SH-SY5Y (cell line): ENCODE results near the gene ATP6AP2.

Experiments
- GATA2 ChIP-seq: IDR thresholded peaks from 2 replicates; pipeline ENCODE4 v1.6.1; 2011; ENCODE audit warnings: mild to moderate bottlenecking, low read depth, low read length
- GATA3 ChIP-seq: IDR thresholded peaks from 2 replicates; pipeline ENCODE4 v1.6.1; 2011; ENCODE audit warnings: low read depth, mild to moderate bottlenecking, low read length, moderate library complexity

ATP6AP2 gene

GRCh38 chrX:40622479-40623138, 41.8 kb downstream of the ATP6AP2 start:
- no peak for TF ChIP-seq GATA3
- TF ChIP-seq GATA2: no peak

- TF ChIP-seq GATA2 (no peak), GATA3 (no peak)
Observed at GRCh38 chrX:40623139-40623536, 42.4 kb downstream of the ATP6AP2 start, which contains the start of gene MPC1L. Gene MPC1L (plus strand): TSS chrX:40623428. CDS start chrX:40623566, 138 bp downstream.

GRCh38 chrX:40623665-40624064, 42.9 kb downstream of the ATP6AP2 start:
- TF ChIP-seq GATA3: no peak
- no peak for TF ChIP-seq GATA2

GRCh38 chrX:40625294-40625693, 44.5 kb downstream of the ATP6AP2 start:
- TF ChIP-seq GATA2: no peak
- no peak for TF ChIP-seq GATA3

GRCh38 chrX:40628506-40628905, 47.7 kb downstream of the ATP6AP2 start:
- no peak for TF ChIP-seq GATA2
- TF ChIP-seq GATA3: no peak

GRCh38 chrX:40632199-40632598, 51.4 kb downstream of the ATP6AP2 start:
- TF ChIP-seq GATA2 (no peak), GATA3 (no peak)

GRCh38 chrX:40637687-40638086, 56.9 kb downstream of the ATP6AP2 start:
- no peak for TF ChIP-seq GATA2
- no peak for TF ChIP-seq GATA3

GRCh38 chrX:40644176-40644575, 63.4 kb downstream of the ATP6AP2 start:
- TF ChIP-seq GATA2 (no peak), GATA3 (no peak)

- TF ChIP-seq GATA3 (no peak), GATA2 (no peak)
Observed at GRCh38 chrX:40644821-40645358, 64.1 kb downstream of the ATP6AP2 start.

GRCh38 chrX:40646489-40647306, 65.9 kb downstream of the ATP6AP2 start:
- TF ChIP-seq GATA3 (no peak), GATA2 (no peak)

GRCh38 chrX:40647307-40648197, 66.8 kb downstream of the ATP6AP2 start, which contains the start of gene CXorf38:
Gene CXorf38 (minus strand): TSS chrX:40647561. CDS start chrX:40647520, 41 bp downstream.
- TF ChIP-seq GATA2 (no peak), GATA3 (no peak)

- TF ChIP-seq GATA3 (no peak), GATA2 (no peak)
Observed at GRCh38 chrX:40651620-40652223, 71.0 kb downstream of the ATP6AP2 start.

GRCh38 chrX:40652664-40653063, 71.9 kb downstream of the ATP6AP2 start:
- no peak for TF ChIP-seq GATA2
- no peak for TF ChIP-seq GATA3

GRCh38 chrX:40653535-40653934, 72.8 kb downstream of the ATP6AP2 start:
- TF ChIP-seq GATA3 (no peak), GATA2 (no peak)
